Stomach (tissue), 4 donors: ENCODE data around the gene HMGN1.

Experiments used
- CTCF ChIP-seq, 7 experiments: fragments of 450-650 bp in 4 of 7; fragments of 200-600 bp in 3 of 7; sonication (generic) in 3 of 7; IDR thresholded peaks; one replicate each; pipeline ENCODE4 v1.5.1; 2016 to 2019; ENCODE audit warnings: antibody characterized with exemption in 7 of 7, control low read depth in 2 of 7, mild to moderate bottlenecking in 1 of 7
- POLR2A ChIP-seq, 4 donors: fragments of 450-650 bp; IDR thresholded peaks; one replicate each; pipeline ENCODE4 v1.6.1; 2016; ENCODE audit warnings: antibody characterized with exemption in 4 of 4, control low read depth in 2 of 4, mild to moderate bottlenecking in 1 of 4, moderate library complexity in 1 of 4
- POLR2AphosphoS5 ChIP-seq, 3 donors: sonication (generic); formaldehyde crosslinking; IDR thresholded peaks; one replicate each; pipeline ENCODE4 v1.6.1; 2016; ENCODE audit warnings: antibody characterized with exemption in 3 of 3

DNA sequence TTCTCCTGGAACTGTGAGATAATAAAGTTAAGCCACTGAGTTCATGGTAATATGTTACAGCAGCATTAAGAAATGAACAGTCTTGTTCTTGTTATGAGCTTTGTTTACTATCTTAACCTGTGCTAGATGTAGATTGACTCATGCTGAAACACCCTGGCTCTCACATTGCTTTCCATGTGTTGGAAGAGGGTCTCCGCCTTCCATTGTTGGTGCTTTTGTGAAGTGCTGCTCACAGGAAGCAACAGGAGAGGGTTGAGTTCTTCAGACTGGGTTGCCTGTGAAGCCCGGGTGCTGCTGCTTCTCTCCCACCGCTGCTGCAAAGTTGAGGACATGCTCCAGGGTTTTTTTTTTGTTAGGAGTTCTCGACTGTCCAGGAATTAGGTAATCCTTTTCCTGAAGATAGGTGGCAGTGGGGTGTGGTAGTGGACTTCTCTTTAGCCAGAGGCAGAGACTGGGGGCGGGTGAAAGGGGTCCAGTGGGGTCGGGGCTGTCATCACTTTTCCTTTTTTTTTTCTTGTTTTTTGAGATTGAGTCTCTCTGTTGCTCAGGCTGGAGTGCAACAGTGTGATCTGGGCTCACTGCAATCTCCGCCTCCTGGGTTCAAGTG is 28.7 kb upstream of the HMGN1 start:
- TF ChIP-seq POLR2AphosphoS5 (IDR thresholded peaks at IDR 0.05) (no peak), CTCF (IDR thresholded peaks at IDR 0.05) (no peak), POLR2A (IDR thresholded peaks at IDR 0.05) (no peak)
